ENCODE data around the gene PAQR5.
"Not testable (repeated sequence)": the region's sequence is repeated elsewhere in the genome, so short reads cannot be mapped to it uniquely, and the experiment has no call there.

PAQR5 gene

DNA sequence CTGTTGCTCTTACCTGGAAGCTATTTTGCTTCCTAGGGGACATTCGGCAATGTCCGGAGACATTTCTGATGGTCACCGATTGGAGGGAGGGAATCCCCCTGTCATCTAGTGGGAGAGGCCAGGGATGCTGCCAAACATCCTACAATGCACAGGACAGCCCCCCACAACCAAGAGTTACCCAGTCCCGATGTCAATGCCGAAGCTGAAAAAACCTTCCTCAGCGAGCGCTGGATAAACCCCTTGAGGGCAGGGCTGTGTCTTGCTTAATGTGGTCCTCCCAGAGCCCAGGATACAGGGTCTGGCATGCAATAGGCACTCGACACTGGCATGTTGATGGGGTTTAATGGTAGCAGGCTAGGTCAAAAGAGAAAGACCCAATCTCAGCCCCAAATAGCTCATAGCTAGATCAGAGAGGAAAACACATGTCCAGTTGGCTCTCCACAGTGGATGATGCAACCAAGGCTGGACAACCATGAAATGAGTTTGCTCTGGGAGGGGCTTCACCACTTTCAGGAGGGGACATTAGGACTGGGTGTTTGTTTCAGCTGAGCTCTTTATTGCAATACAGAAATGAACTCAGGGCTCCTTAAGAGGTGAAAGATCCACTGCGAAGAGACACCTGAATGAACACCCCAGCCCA is 16.5 kb upstream of the PAQR5 start:
- no peak overlapping the region for H3K4me3 ChIP-seq (ENCODE audit: low read length)
- H3K9ac ChIP-seq (ENCODE audit: low read length) = no peak overlapping the region
- no peaks in the 10 kb centered on the region for H3K4me1 ChIP-seq (ENCODE audit: control insufficient read depth, insufficient read depth, low read length)
- H3K27me3 ChIP-seq (ENCODE audit: control insufficient read depth, insufficient read depth, low read length) = peaks cover 14% of the 10 kb centered on the region
- H3K9me3 ChIP-seq (ENCODE audit: control insufficient read depth, low read length) = no peaks in the 10 kb centered on the region
- no peaks in the 10 kb centered on the region for H3K36me3 ChIP-seq (ENCODE audit: control insufficient read depth, insufficient read depth, low read length)

DNA sequence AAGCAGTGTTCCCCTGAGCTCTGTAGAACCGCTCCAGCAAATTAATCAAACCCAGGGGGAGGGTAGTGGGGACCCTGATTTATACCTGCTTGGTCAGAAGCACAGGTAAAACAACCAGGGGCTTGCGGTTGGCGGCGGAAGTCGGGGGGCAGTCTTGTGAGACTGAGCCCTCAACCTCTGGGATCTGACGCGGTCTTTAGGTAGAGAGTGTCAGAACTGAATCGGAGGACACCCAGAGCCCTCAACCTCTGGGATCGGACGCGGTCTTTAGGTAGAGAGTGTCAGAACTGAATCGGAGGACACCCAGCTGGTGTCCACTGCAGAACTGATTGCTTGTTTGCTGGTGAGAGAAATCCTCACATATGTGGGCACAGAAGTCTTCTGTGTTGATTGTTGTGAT is 12.9 kb upstream of the PAQR5 start:
- H3K9me3 ChIP-seq (ENCODE audit: control insufficient read depth, low read length) = no peaks in the 10 kb centered on the region
- peaks cover 4% of the 10 kb centered on the region for H3K27me3 ChIP-seq (ENCODE audit: control insufficient read depth, insufficient read depth, low read length)
- no peaks in the 10 kb centered on the region for H3K36me3 ChIP-seq (ENCODE audit: control insufficient read depth, insufficient read depth, low read length)
- no peak overlapping the region for H3K9ac ChIP-seq (ENCODE audit: low read length)
- H3K4me1 ChIP-seq (ENCODE audit: control insufficient read depth, insufficient read depth, low read length) = peaks cover 10% of the 10 kb centered on the region
- no peak overlapping the region for H3K4me3 ChIP-seq (ENCODE audit: low read length)

- H3K27me3 ChIP-seq (ENCODE audit: control insufficient read depth, insufficient read depth, low read length) = no peaks in the 10 kb centered on the region
- peaks cover 13% of the 10 kb centered on the region for H3K4me1 ChIP-seq (ENCODE audit: control insufficient read depth, insufficient read depth, low read length)
- no peaks in the 10 kb centered on the region for H3K36me3 ChIP-seq (ENCODE audit: control insufficient read depth, insufficient read depth, low read length)
- no peak overlapping the region for H3K9ac ChIP-seq (ENCODE audit: low read length)
- no peak overlapping the region for H3K4me3 ChIP-seq (ENCODE audit: low read length)
- H3K9me3 ChIP-seq (ENCODE audit: control insufficient read depth, low read length) = no peaks in the 10 kb centered on the region
Observed at GRCh38 chr15:69288011-69288410, 10.7 kb upstream of the PAQR5 start.

DNA sequence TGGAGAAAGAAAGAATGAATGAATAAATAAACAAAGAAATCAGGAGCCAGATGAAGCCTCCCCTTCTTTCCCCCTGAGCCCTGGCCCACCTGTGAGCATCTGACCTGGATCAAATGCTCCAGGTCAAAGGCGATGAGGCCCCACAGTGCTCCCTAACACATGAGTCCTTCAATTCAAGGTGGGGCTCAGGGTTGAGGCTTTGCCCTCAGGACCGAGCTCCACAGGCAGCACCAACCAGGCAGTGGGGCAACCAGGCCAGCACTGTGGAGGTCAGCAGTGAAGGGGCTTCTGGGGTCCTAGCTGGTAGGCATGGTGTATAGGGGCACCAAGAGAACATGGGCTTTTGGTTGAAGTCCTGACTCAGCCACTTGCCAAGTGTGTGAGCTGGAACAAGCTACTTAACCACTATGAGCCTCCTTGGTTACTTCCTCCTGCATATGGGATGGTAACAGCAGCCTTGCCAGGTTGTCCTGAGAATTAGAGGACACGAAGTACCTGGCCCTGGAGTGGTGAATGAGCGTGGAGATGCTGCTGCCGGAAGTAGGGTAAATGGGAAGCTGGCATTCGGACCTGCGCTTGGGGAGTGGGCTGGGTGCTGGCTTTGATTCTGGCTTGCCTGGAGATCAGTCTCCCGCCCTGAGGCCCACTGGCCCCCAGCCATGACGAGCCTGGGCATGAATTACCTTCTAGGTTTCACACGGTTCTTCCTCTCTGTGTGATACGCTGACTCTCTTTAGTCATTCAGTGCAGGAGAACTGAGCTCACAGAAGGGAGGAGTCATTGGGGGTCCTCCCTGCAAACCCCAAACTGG is 10.0 kb upstream of the PAQR5 start:
- Histone ChIP-seq H3K4me1 (ENCODE audit: control insufficient read depth, insufficient read depth, low read length) (peaks cover 13% of the 10 kb centered on the region), H3K4me3 (ENCODE audit: low read length) (no peak overlapping the region), H3K9me3 (ENCODE audit: control insufficient read depth, low read length) (no peaks in the 10 kb centered on the region), H3K36me3 (ENCODE audit: control insufficient read depth, insufficient read depth, low read length) (no peaks in the 10 kb centered on the region), H3K9ac (ENCODE audit: low read length) (no peak overlapping the region), H3K27me3 (ENCODE audit: control insufficient read depth, insufficient read depth, low read length) (no peaks in the 10 kb centered on the region)

- Histone ChIP-seq H3K36me3 (ENCODE audit: control insufficient read depth, insufficient read depth, low read length) (no peaks in the 10 kb centered on the region), H3K4me1 (ENCODE audit: control insufficient read depth, insufficient read depth, low read length) (peaks cover 13% of the 10 kb centered on the region), H3K4me3 (ENCODE audit: low read length) (no peak overlapping the region), H3K9me3 (ENCODE audit: control insufficient read depth, low read length) (no peaks in the 10 kb centered on the region), H3K9ac (ENCODE audit: low read length) (no peak overlapping the region), H3K27me3 (ENCODE audit: control insufficient read depth, insufficient read depth, low read length) (peaks cover 4% of the 10 kb centered on the region)
Observed at GRCh38 chr15:69289342-69290146, 9.2 kb upstream of the PAQR5 start.

DNA sequence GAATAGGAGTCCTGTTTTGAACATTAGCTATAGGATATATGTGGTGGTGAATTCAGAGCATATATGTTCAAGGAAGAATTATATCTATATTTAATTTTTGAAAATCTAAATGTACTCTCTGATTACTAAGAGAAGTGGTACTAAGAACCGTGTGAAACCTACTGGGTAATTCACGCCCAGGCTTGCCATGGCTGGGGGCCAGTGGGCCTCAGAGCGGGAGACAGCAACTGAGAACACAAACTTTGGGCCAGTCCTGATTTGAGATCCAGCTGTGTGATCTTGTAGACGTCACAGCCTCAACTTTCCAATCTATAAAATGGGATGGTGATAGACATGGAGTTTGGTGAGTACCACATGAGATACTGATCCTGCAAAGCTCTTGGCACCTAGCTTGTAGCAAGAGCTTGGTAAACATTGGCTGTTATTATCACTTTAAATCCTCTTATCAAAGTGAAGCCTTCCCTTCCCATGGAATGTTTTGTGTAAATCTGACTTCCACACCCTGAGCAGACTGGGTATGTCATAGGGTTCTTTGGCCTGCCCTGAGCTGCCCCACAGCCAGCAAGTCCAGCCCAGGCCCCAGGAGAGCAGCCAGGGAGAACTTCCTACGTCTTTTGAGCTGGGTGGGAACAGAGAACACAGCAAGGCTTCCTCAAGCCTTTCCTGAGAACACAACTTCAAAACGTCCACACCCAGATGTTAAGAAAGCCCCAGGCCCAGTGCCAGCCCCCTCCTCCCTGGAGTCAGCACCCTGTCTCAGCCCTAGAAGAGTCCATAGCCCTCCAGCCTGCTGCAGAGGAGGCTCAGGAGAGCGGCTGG is 8.2 kb upstream of the PAQR5 start:
- no peak overlapping the region for H3K9ac ChIP-seq (ENCODE audit: low read length)
- H3K4me3 ChIP-seq (ENCODE audit: low read length) = no peak overlapping the region
- H3K36me3 ChIP-seq (ENCODE audit: control insufficient read depth, insufficient read depth, low read length) = no peaks in the 10 kb centered on the region
- peaks cover 13% of the 10 kb centered on the region for H3K4me1 ChIP-seq (ENCODE audit: control insufficient read depth, insufficient read depth, low read length)
- H3K9me3 ChIP-seq (ENCODE audit: control insufficient read depth, low read length) = no peaks in the 10 kb centered on the region
- H3K27me3 ChIP-seq (ENCODE audit: control insufficient read depth, insufficient read depth, low read length) = peaks cover 4% of the 10 kb centered on the region

DNA sequence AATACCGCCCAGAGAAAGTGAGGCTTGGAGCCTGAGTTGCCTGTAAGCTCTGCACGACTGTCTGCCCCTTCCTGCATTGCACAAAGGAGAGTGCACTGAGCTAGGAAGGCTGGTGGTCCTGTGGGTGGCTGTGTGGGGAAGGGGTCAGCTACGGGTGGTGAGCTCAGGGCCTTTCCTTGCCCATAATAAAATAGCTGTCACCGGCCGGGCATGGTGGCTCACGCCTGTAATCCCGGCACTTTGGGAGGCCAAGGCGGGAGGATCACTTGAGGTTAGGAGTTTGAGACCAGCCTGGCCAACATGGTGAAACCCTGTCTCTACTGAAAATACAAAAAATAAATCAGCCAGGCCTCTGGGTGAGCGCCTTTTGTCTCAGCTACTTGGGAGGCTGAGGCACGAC is 7.1 kb upstream of the PAQR5 start:
- not testable (repeated sequence) for H3K9ac ChIP-seq (ENCODE audit: low read length); H3K9me3 ChIP-seq (ENCODE audit: control insufficient read depth, low read length); H3K4me3 ChIP-seq (ENCODE audit: low read length); H3K27me3 ChIP-seq (ENCODE audit: control insufficient read depth, insufficient read depth, low read length); H3K36me3 ChIP-seq (ENCODE audit: control insufficient read depth, insufficient read depth, low read length)
- H3K4me1 ChIP-seq (ENCODE audit: control insufficient read depth, insufficient read depth, low read length) = peaks cover 13% of the 10 kb centered on the region

DNA sequence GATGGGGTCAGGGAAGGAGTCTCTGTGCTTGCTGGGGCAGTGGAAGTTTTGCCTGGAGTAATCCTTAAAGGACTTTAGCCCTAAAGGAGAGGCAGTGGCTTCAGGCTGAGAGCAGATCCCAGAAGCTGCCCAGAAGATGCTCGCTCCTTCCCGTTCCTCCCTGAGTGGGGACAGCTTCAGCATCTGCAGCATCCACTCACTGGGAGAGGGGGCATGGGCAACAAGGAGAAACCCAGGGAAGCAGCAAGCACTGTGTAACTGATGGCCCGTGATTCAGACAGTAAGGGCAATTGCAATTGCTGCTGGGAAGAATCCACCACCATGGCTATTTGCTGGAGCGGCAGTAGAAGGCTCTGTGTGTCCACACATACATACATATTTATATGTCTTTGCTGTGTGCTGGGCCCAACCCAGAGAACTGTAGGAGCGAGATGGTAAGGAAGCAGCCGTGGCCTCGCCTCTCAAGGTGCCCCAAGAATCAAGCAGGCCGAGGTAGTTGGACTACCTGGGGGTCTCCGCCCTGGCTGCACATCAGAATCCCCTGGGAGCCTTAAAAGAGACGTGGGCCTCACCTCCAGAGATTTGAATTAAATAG is 5.8 kb upstream of the PAQR5 start:
- H3K4me1 ChIP-seq (ENCODE audit: control insufficient read depth, insufficient read depth, low read length) = peaks cover 13% of the 10 kb centered on the region
- no peak overlapping the region for H3K9ac ChIP-seq (ENCODE audit: low read length)
- no peaks in the 10 kb centered on the region for H3K9me3 ChIP-seq (ENCODE audit: control insufficient read depth, low read length)
- no peak overlapping the region for H3K4me3 ChIP-seq (ENCODE audit: low read length)
- peaks cover 10% of the 10 kb centered on the region for H3K27me3 ChIP-seq (ENCODE audit: control insufficient read depth, insufficient read depth, low read length)
- no peaks in the 10 kb centered on the region for H3K36me3 ChIP-seq (ENCODE audit: control insufficient read depth, insufficient read depth, low read length)

GRCh38 chr15:69293741-69294615 is 4.7 kb upstream of the PAQR5 start:
- Histone ChIP-seq H3K9ac (ENCODE audit: low read length) (no peak overlapping the region), H3K27me3 (ENCODE audit: control insufficient read depth, insufficient read depth, low read length) (peaks cover 19% of the 10 kb centered on the region), H3K4me3 (ENCODE audit: low read length) (no peak overlapping the region), H3K4me1 (ENCODE audit: control insufficient read depth, insufficient read depth, low read length) (peaks cover 12% of the 10 kb centered on the region), H3K9me3 (ENCODE audit: control insufficient read depth, low read length) (no peaks in the 10 kb centered on the region), H3K36me3 (ENCODE audit: control insufficient read depth, insufficient read depth, low read length) (no peaks in the 10 kb centered on the region)

DNA sequence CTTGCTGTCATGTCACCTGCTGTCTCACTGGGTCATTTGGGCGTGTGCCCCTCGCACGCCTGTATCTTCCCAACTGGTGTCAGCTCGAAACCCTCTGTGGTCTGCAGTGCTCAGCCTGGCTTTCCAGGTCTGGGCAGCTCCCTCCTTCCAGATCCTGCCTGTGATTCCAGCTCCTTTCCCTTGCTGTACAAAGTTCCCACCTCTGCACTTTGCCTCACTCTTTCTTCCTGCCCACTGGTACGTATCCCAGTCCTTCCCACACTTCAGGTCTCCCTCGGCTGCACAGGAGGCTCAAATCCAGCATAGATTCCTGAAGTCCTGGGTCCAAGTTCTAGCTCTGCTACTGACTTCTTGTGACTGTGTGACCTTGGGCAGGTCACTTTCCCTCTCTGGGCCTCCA is 2.1 kb upstream of the PAQR5 start:
- H3K9me3 ChIP-seq (ENCODE audit: control insufficient read depth, low read length) = no peaks in the 10 kb centered on the region
- H3K9ac ChIP-seq (ENCODE audit: low read length) = no peak overlapping the region
- H3K36me3 ChIP-seq (ENCODE audit: control insufficient read depth, insufficient read depth, low read length) = no peaks in the 10 kb centered on the region
- H3K4me3 ChIP-seq (ENCODE audit: low read length) = no peak overlapping the region
- H3K27me3 ChIP-seq (ENCODE audit: control insufficient read depth, insufficient read depth, low read length) = peaks cover 40% of the 10 kb centered on the region
- H3K4me1 ChIP-seq (ENCODE audit: control insufficient read depth, insufficient read depth, low read length) = peaks cover 11% of the 10 kb centered on the region

All from mucosa of stomach (tissue), 1 donor.